CD8-positive, alpha-beta memory T cell (primary cell): ENCODE data around the gene TUBE1. TPM values are rescaled to one million over a fixed set of nuclear protein-coding genes. Genes with fewer than 3 reads are reported as not detected.
"Not testable (repeated sequence)": the region's sequence is repeated elsewhere in the genome, so short reads cannot be mapped to it uniquely, and the experiment has no call there.

Source experiments
- CTCF ChIA-PET: fragments of 350-600 bp; sonication (Branson Sonifier 250); formaldehyde crosslinking; loops from one replicate; lab custom pipeline; 2021; ENCODE audit warnings: antibody characterized with exemption; lab: Charles Lee
- POLR2A ChIA-PET: fragments of 350-600 bp; sonication (Branson Sonifier 250); formaldehyde crosslinking; loops from one replicate; lab custom pipeline; 2021; ENCODE audit warnings: antibody characterized with exemption; lab: Charles Lee
- DNase-seq, 5 donors: peaks; one replicate each; pipeline versions ENCODE4 v3.0.0 to v3.0.0-alpha.2; 2020 to 2022; ENCODE audit warnings: mixed read lengths in 1 of 5
- H3K27ac ChIP-seq: one replicate; pipeline ENCODE4 v1.7.0; 2013; ENCODE audit warnings: low read depth, mild to moderate bottlenecking, low read length, moderate library complexity
- H3K27me3 ChIP-seq: 2 replicates; pipeline ENCODE4 v1.7.0; 2013; ENCODE audit warnings: low read length, mild to moderate bottlenecking; ENCODE audit not compliant: insufficient read depth, poor library complexity, severe bottlenecking
- H3K36me3 ChIP-seq: 2 replicates; pipeline ENCODE4 v1.7.0; 2013; ENCODE audit warnings: mild to moderate bottlenecking, low read length, moderate library complexity; ENCODE audit not compliant: insufficient read depth
- H3K4me1 ChIP-seq: 2 replicates; pipeline ENCODE4 v1.7.0; 2013; ENCODE audit warnings: mild to moderate bottlenecking, low read length, moderate library complexity; ENCODE audit not compliant: insufficient read depth
- H3K4me3 ChIP-seq: 2 replicates; pipeline ENCODE4 v1.7.0; 2013; ENCODE audit warnings: mild to moderate bottlenecking, low read length
- H3K9me3 ChIP-seq: 2 replicates; pipeline ENCODE4 v1.7.0; 2013; ENCODE audit warnings: mild to moderate bottlenecking, low read length
- H3K27ac Mint-ChIP-seq, 8 donors: one replicate each; pipeline ENCODE4 v1.8.0; 2020 to 2021; ENCODE audit warnings: mixed read lengths in 8 of 8, mild to moderate bottlenecking in 6 of 8, inconsistent platforms in 3 of 8, moderate library complexity in 3 of 8
- H3K27me3 Mint-ChIP-seq, 2 donors: one replicate each; pipeline ENCODE4 v1.8.0; 2020 to 2021; ENCODE audit warnings: mixed read lengths in 2 of 2, mild to moderate bottlenecking in 1 of 2, moderate library complexity in 1 of 2
- H3K36me3 Mint-ChIP-seq, 3 donors: one replicate each; pipeline ENCODE4 v1.8.0; 2020 to 2021; ENCODE audit warnings: mixed read lengths in 3 of 3, inconsistent platforms in 1 of 3, mild to moderate bottlenecking in 1 of 3
- H3K4me1 Mint-ChIP-seq, 3 donors: one replicate each; pipeline ENCODE4 v1.8.0; 2020 to 2021; ENCODE audit warnings: mixed read lengths in 3 of 3, inconsistent platforms in 1 of 3, mild to moderate bottlenecking in 1 of 3
- H3K4me3 Mint-ChIP-seq, 7 donors: one replicate each; pipeline ENCODE4 v1.8.0; 2020 to 2021; ENCODE audit warnings: mixed read lengths in 7 of 7, mild to moderate bottlenecking in 6 of 7, moderate library complexity in 4 of 7, inconsistent platforms in 2 of 7
- H3K9me3 Mint-ChIP-seq, 5 donors: one replicate each; pipeline ENCODE4 v1.8.0; 2020 to 2022; ENCODE audit warnings: mixed read lengths in 5 of 5, mild to moderate bottlenecking in 3 of 5, moderate library complexity in 2 of 5, inconsistent platforms in 1 of 5
- polyA plus RNA-seq: library from polyadenylated mRNA; unstranded; fragments of 300-500 nt; fragmentation: Illumina TruSeq; gene quantifications from one replicate; pipeline ENCODE4 v1.2.3, GENCODE V29; 2021
- total RNA-seq, 2 experiments: library from RNA; stranded (reverse); gene quantifications; one replicate each; pipeline ENCODE4 v1.2.3, GENCODE V29; 2021

TUBE1 gene
- total and polyA plus RNA-seq, 3 experiments from 2014 or later, result 11.8 to 31.0 (median 25.6) TPM

- POLR2A ChIA-PET, H3K27me3 Mint-ChIP-seq, CTCF ChIA-PET: not testable (repeated sequence)
Measured at GRCh38 chr6:112047523-112047922, 39.8 kb downstream of the TUBE1 start.

GRCh38 chr6:112044856-112045255 is 42.4 kb downstream of the TUBE1 start:
- DNase-seq, result no peak
- Histone ChIP-seq H3K4me3 (no peak overlapping the region), H3K9me3 (no peaks in the 10 kb centered on the region), H3K27me3 (no peaks in the 10 kb centered on the region), H3K36me3 (no peaks in the 10 kb centered on the region), H3K27ac (no peak overlapping the region), H3K4me1 (peaks cover 12% of the 10 kb centered on the region)
- Mint-ChIP-seq H3K9me3 (no peaks in the 10 kb centered on the region), H3K36me3 (peaks cover 0 to 4% (median 0%) of the 10 kb centered on the region in 3 donors), H3K27ac (peak overlapping the region in 2 of 8 donors; percentile 67 to 100), H3K27me3 (peaks cover 0 to 2% of the 10 kb centered on the region in 2 donors), H3K4me3 (peak overlapping the region in 1 of 7 donors; percentile 46), H3K4me1 (peaks cover 9 to 18% (median 17%) of the 10 kb centered on the region in 3 donors)
- POLR2A ChIA-PET, result no interaction called here
- CTCF ChIA-PET, result interaction anchor here (1.0 to 8.1 kb wide), 14 partner anchors 11 to 1033 kb away, joined by 3 to 103 read pairs (median 8); a partner anchor contains a TSS

More at GRCh38 chr6:112047523-112047922, 39.8 kb downstream of the TUBE1 start:
- H3K9me3 Mint-ChIP-seq, H3K4me3 Mint-ChIP-seq, DNase-seq, H3K27ac Mint-ChIP-seq, H3K4me3 ChIP-seq, H3K4me1 ChIP-seq, H3K36me3 ChIP-seq, H3K27me3 ChIP-seq, H3K36me3 Mint-ChIP-seq, H3K9me3 ChIP-seq, H3K27ac ChIP-seq: not testable (repeated sequence)
- peaks cover 8 to 12% (median 9%) of the 10 kb centered on the region in 3 donors for H3K4me1 Mint-ChIP-seq

- Mint-ChIP-seq H3K4me3 (peak overlapping the region in 4 of 7 donors; percentile 44 to 97 (median 62)), H3K36me3 (peaks cover 0 to 4% (median 0%) of the 10 kb centered on the region in 3 donors), H3K4me1 (peaks cover 9 to 20% (median 18%) of the 10 kb centered on the region in 3 donors), H3K27me3 (peaks cover 0 to 2% of the 10 kb centered on the region in 2 donors), H3K9me3 (no peaks in the 10 kb centered on the region), H3K27ac (peak overlapping the region in 7 of 8 donors; percentile 70 to 100 (median 99))
- no peak for DNase-seq
- Histone ChIP-seq H3K9me3 (no peaks in the 10 kb centered on the region), H3K4me3 (no peak overlapping the region), H3K27ac (no peak overlapping the region), H3K27me3 (no peaks in the 10 kb centered on the region), H3K36me3 (no peaks in the 10 kb centered on the region), H3K4me1 (peaks cover 12% of the 10 kb centered on the region)
- ChIA-PET CTCF (interaction anchor here (1.0 to 8.1 kb wide), 15 partner anchors 12 to 1032 kb away, joined by 3 to 103 read pairs (median 10); a partner anchor contains a TSS), POLR2A (interaction anchor here (1.1 to 1.3 kb wide), 2 partner anchors 332 to 785 kb away, joined by 9 read pairs; a partner anchor contains a TSS)
Measured at GRCh38 chr6:112044196-112044595, 43.1 kb downstream of the TUBE1 start.

GRCh38 chr6:112043032-112044007 is 44.0 kb downstream of the TUBE1 start:
- Histone ChIP-seq H3K4me1 (peaks cover 12% of the 10 kb centered on the region), H3K36me3 (no peaks in the 10 kb centered on the region), H3K9me3 (no peaks in the 10 kb centered on the region), H3K4me3 (peak overlapping the region; percentile 89), H3K27me3 (no peaks in the 10 kb centered on the region), H3K27ac (peak overlapping the region; percentile 89)
- Mint-ChIP-seq H3K27ac (peak overlapping the region; percentile 95 to 100 (median 99)), H3K36me3 (peaks cover 0 to 4% (median 0%) of the 10 kb centered on the region in 3 donors), H3K4me3 (peak overlapping the region; percentile 96 to 99 (median 97)), H3K9me3 (no peaks in the 10 kb centered on the region), H3K4me1 (peaks cover 9 to 20% (median 18%) of the 10 kb centered on the region in 3 donors), H3K27me3 (no peaks in the 10 kb centered on the region)
- ChIA-PET POLR2A (interaction anchor here (0.6 to 1.3 kb wide), 10 partner anchors 33 to 784 kb away, joined by 4 to 10 read pairs (median 6); a partner anchor contains a TSS), CTCF (interaction anchor here (0.6 to 8.1 kb wide), 40 partner anchors 10 to 1031 kb away, joined by 3 to 103 read pairs (median 4); partner anchors contain the start of genes FYN and TRAF3IP2)
- DNase-seq, result peak; percentile 89 to 94 (median 90)

- Mint-ChIP-seq H3K27ac (peak overlapping the region; percentile 42 to 100 (median 97)), H3K27me3 (no peaks in the 10 kb centered on the region), H3K9me3 (no peaks in the 10 kb centered on the region), H3K36me3 (peaks cover 0 to 4% (median 1%) of the 10 kb centered on the region in 3 donors), H3K4me3 (peak overlapping the region in 4 of 7 donors; percentile 41 to 97 (median 44)), H3K4me1 (peaks cover 9 to 27% (median 23%) of the 10 kb centered on the region in 3 donors)
- no peak overlapping the region for H3K4me3 ChIP-seq
- peaks cover 23% of the 10 kb centered on the region for H3K4me1 ChIP-seq
- CTCF ChIA-PET, result interaction anchor here (1.1 to 8.1 kb wide), 10 partner anchors 9 to 782 kb away, joined by 4 to 103 read pairs (median 34); a partner anchor contains a TSS
- H3K27ac ChIP-seq, result no peak overlapping the region
- H3K27me3 ChIP-seq, result no peaks in the 10 kb centered on the region
- POLR2A ChIA-PET, result no interaction called here
- DNase-seq, result no peak
- H3K36me3 ChIP-seq, result no peaks in the 10 kb centered on the region
- no peaks in the 10 kb centered on the region for H3K9me3 ChIP-seq
Measured at GRCh38 chr6:112041535-112041934, 45.7 kb downstream of the TUBE1 start.

GRCh38 chr6:112040956-112041355 is 46.3 kb downstream of the TUBE1 start:
- H3K27ac Mint-ChIP-seq, result peak overlapping the region in 2 of 8 donors; percentile 8 to 95
- Histone ChIP-seq H3K27ac (no peak overlapping the region), H3K4me1 (peaks cover 28% of the 10 kb centered on the region), H3K9me3 (no peaks in the 10 kb centered on the region), H3K4me3 (no peak overlapping the region), H3K27me3 (no peaks in the 10 kb centered on the region), H3K36me3 (no peaks in the 10 kb centered on the region)
- ChIA-PET POLR2A (no interaction called here), CTCF (interaction anchor here (1.1 to 8.1 kb wide), 9 partner anchors 13 to 782 kb away, joined by 4 to 103 read pairs (median 44); a partner anchor contains a TSS)
- peaks cover 9 to 31% (median 26%) of the 10 kb centered on the region in 3 donors for H3K4me1 Mint-ChIP-seq
- no peaks in the 10 kb centered on the region for H3K9me3 Mint-ChIP-seq
- no peak for DNase-seq
- H3K36me3 Mint-ChIP-seq, result peaks cover 0 to 4% (median 1%) of the 10 kb centered on the region in 3 donors
- H3K4me3 Mint-ChIP-seq, result no peak overlapping the region
- H3K27me3 Mint-ChIP-seq, result no peaks in the 10 kb centered on the region

GRCh38 chr6:112039431-112039770 is 47.9 kb downstream of the TUBE1 start:
- Histone ChIP-seq H3K4me3 (no peak overlapping the region), H3K36me3 (no peaks in the 10 kb centered on the region), H3K4me1 (peaks cover 39% of the 10 kb centered on the region), H3K27me3 (no peaks in the 10 kb centered on the region), H3K27ac (no peak overlapping the region), H3K9me3 (no peaks in the 10 kb centered on the region)
- H3K27me3 Mint-ChIP-seq, result no peaks in the 10 kb centered on the region
- H3K4me3 Mint-ChIP-seq, result peak overlapping the region in 1 of 7 donors; percentile 73
- H3K36me3 Mint-ChIP-seq, result peaks cover 0 to 4% (median 1%) of the 10 kb centered on the region in 3 donors
- peak overlapping the region in 1 of 8 donors; percentile 32 for H3K27ac Mint-ChIP-seq
- ChIA-PET POLR2A (interaction anchor here (1.2 kb wide), 1 partner anchor 11 kb away, joined by 5 read pairs; no protein-coding TSS in a partner anchor), CTCF (interaction anchor here (1.6 to 8.1 kb wide), 5 partner anchors 12 to 330 kb away, joined by 4 to 103 read pairs (median 6); partner anchors contain the start of genes FAM229B and TUBE1)
- no peak for DNase-seq
- H3K9me3 Mint-ChIP-seq, result no peaks in the 10 kb centered on the region
- H3K4me1 Mint-ChIP-seq, result peaks cover 18 to 42% (median 38%) of the 10 kb centered on the region in 3 donors
